GM23248 (cell line): Measurements from ENCODE around the gene DYNLT1. TPM values are rescaled to one million over a fixed set of nuclear protein-coding genes. Genes with fewer than 3 reads are reported as not detected.
A peak's percentile ranks its signal among the peaks of the same experiment; 100 is the strongest.

Source experiments
- DNase-seq: peaks from one replicate; pipeline ENCODE4 v3.0.0-alpha.2; 2015
- H2AFZ ChIP-seq: fragments of 200-600 bp; sonication (generic); 2 replicates; pipeline ENCODE4 v1.6.1; 2016; ENCODE audit warnings: antibody characterized with exemption
- H3F3A ChIP-seq: fragments of 200-600 bp; sonication (generic); 2 replicates; pipeline ENCODE4 v1.6.1; 2016; ENCODE audit warnings: mild to moderate bottlenecking, antibody characterized with exemption, mixed run types; ENCODE audit not compliant: insufficient read depth
- H3K27ac ChIP-seq: fragments of 200-600 bp; sonication (generic); 2 replicates; pipeline ENCODE4 v1.5.1; 2016; ENCODE audit warnings: mild to moderate bottlenecking
- H3K27me3 ChIP-seq: fragments of 200-600 bp; sonication (generic); replicated peaks from 2 replicates; pipeline ENCODE4 v1.6.1; 2016; ENCODE audit warnings: mild to moderate bottlenecking; ENCODE audit not compliant: insufficient read depth
- H3K36me3 ChIP-seq: fragments of 200-600 bp; sonication (generic); 2 replicates; pipeline ENCODE4 v1.6.1; 2016; ENCODE audit warnings: low read depth, mild to moderate bottlenecking
- H3K4me1 ChIP-seq: fragments of 200-600 bp; sonication (generic); 2 replicates; pipeline ENCODE4 v1.6.1; 2016; ENCODE audit warnings: mild to moderate bottlenecking; ENCODE audit not compliant: insufficient read depth
- H3K4me2 ChIP-seq: fragments of 200-600 bp; sonication (generic); one replicate; pipeline ENCODE4 v1.6.1; 2016; ENCODE audit warnings: mild to moderate bottlenecking; ENCODE audit not compliant: unreplicated experiment
- H3K4me3 ChIP-seq: fragments of 200-600 bp; sonication (generic); 2 replicates; pipeline ENCODE4 v1.5.1; 2016; ENCODE audit warnings: mild to moderate bottlenecking
- H3K79me2 ChIP-seq: fragments of 200-600 bp; sonication (generic); 2 replicates; pipeline ENCODE4 v1.6.1; 2016; ENCODE audit warnings: mild to moderate bottlenecking; ENCODE audit not compliant: insufficient read depth
- H3K9ac ChIP-seq: fragments of 200-600 bp; sonication (generic); 2 replicates; pipeline ENCODE4 v1.6.1; 2016; ENCODE audit warnings: mild to moderate bottlenecking
- H3K9me2 ChIP-seq: fragments of 200-600 bp; sonication (generic); 2 replicates; pipeline ENCODE4 v1.6.1; 2016; ENCODE audit warnings: mixed run types, mild to moderate bottlenecking, moderate library complexity; ENCODE audit not compliant: insufficient read depth
- H3K9me3 ChIP-seq: fragments of 200-600 bp; sonication (generic); one replicate; pipeline ENCODE4 v1.6.1; 2017; ENCODE audit warnings: low read depth
- H4K20me1 ChIP-seq: fragments of 200-600 bp; sonication (generic); 2 replicates; pipeline ENCODE4 v1.6.0; 2016; ENCODE audit not compliant: insufficient read depth
- EZH2 ChIP-seq: fragments of 200-600 bp; sonication (generic); IDR thresholded peaks from 2 replicates; pipeline ENCODE4 v1.6.1; 2018; ENCODE audit warnings: antibody characterized with exemption, mild to moderate bottlenecking; ENCODE audit not compliant: insufficient read depth, poor library complexity, severe bottlenecking
- EZH2phosphoT487 ChIP-seq: fragments of 200-600 bp; sonication (generic); IDR thresholded peaks from 2 replicates; pipeline ENCODE4 v1.6.1; 2018; ENCODE audit warnings: antibody characterized with exemption, moderate library complexity, mild to moderate bottlenecking, low read depth; ENCODE audit not compliant: insufficient read depth
- WGBS, 2 experiments: methylation state at CpG; one replicate each; pipeline ENCODE4 v1.1.6; 2015 to 2017; ENCODE audit warnings: low lambda C conversion rate in 2 of 2, low coverage in 1 of 2; ENCODE audit errors: missing lambda C conversion rate in 2 of 2; 5-methylcytosine and 5-hydroxymethylcytosine counted together
- in situ Hi-C: fragments of 300-500 bp; cut with MboI; formaldehyde crosslinking; loops from 2 replicates; pipeline ENCODE4 v1.15.0; 2020
- polyA plus RNA-seq: library from polyadenylated mRNA; unstranded; fragments of >200 nt; fragmentation: Nextera tagmentation; extraction: Ambion mirVana; gene quantifications from 2 replicates; pipeline ENCODE4 v1.2.1, GENCODE V29; 2016
- total RNA-seq: library from RNA; depleted of rRNA; stranded (reverse); fragments of >200 nt; shearing (Covaris generic); gene quantifications from 2 replicates; pipeline ENCODE4 v1.2.3, GENCODE V29; 2014

Gene DYNLT1
- total and polyA plus RNA-seq, 2 experiments from 2014 or later: 79.7 to 368 TPM

GRCh38 chr6:158630938-158631616 is 13.5 kb downstream of the DYNLT1 start:
- Histone ChIP-seq H3K9ac (peak overlapping the region; percentile 72), H3K4me2 (peak overlapping the region; percentile 65), H3K36me3 (peaks cover 25% of the 10 kb centered on the region)

GRCh38 chr6:158629367-158630221 is 14.9 kb downstream of the DYNLT1 start:
- Histone ChIP-seq H3K9me3 (no peaks in the 10 kb centered on the region), H3K9me2 (no peaks in the 10 kb centered on the region), H3K4me1 (peaks cover 31% of the 10 kb centered on the region), H3K27ac (no peak overlapping the region), H3K79me2 (peaks cover 15% of the 10 kb centered on the region), H3K36me3 (peaks cover 13% of the 10 kb centered on the region; the same call in 1 of the 2 replicates), H3K27me3 (no peaks in the 10 kb centered on the region), H3K4me3 (no peak overlapping the region), H3K4me2 (no peak overlapping the region), H4K20me1 (no peaks in the 10 kb centered on the region), H2AFZ (no peak overlapping the region), H3F3A (peaks cover 49% of the 10 kb centered on the region), H3K9ac (no peak overlapping the region)
- 91 to 92% methylated on average over 19 to 20 of the region's 20 CpGs for WGBS, 2 experiments
- no peak for DNase-seq
- in situ Hi-C loops: no loop called here
- TF ChIP-seq EZH2phosphoT487 (no peak), EZH2 (no peak)

More at GRCh38 chr6:158630938-158631616, 13.5 kb downstream of the DYNLT1 start:
- Histone ChIP-seq H3K9me3 (no peaks in the 10 kb centered on the region), H3K79me2 (peaks cover 27% of the 10 kb centered on the region), H3K27ac (peak overlapping the region; percentile 92), H2AFZ (0 out of 2 replicates have a peak overlapping the region, but pooled peaks have one; percentile 35), H3K27me3 (no peaks in the 10 kb centered on the region), H4K20me1 (no peaks in the 10 kb centered on the region), H3K4me3 (peak overlapping the region; percentile 41), H3K4me1 (peaks cover 31% of the 10 kb centered on the region), H3K9me2 (no peaks in the 10 kb centered on the region), H3F3A (peaks cover 60% of the 10 kb centered on the region)
- in situ Hi-C loops: no loop called here
- WGBS, 2 experiments: 43 to 45% methylated on average over 19 of the region's 19 CpGs
- no peak for TF ChIP-seq EZH2
- no peak for TF ChIP-seq EZH2phosphoT487
- peak; percentile 88 for DNase-seq

- H3K79me2 ChIP-seq: peaks cover 7% of the 10 kb centered on the region; the same call in 1 of the 2 replicates
- no peak overlapping the region for H3K4me2 ChIP-seq
- H3K36me3 ChIP-seq: 0 out of 2 replicates have a peak, but pooled peaks cover 5% of the 10 kb centered on the region
- no peaks in the 10 kb centered on the region for H4K20me1 ChIP-seq
- 91 to 93% methylated on average over 17 of the region's 17 CpGs for WGBS, 2 experiments
- no peaks in the 10 kb centered on the region for H3K9me2 ChIP-seq
- H3K9me3 ChIP-seq: no peaks in the 10 kb centered on the region
- no peak overlapping the region for H3K9ac ChIP-seq
- H3K27me3 ChIP-seq: no peaks in the 10 kb centered on the region
- H3K4me3 ChIP-seq: no peak overlapping the region
- H2AFZ ChIP-seq: no peak overlapping the region
- no peak for DNase-seq
- peaks cover 39% of the 10 kb centered on the region for H3F3A ChIP-seq
- no peak overlapping the region for H3K27ac ChIP-seq
- in situ Hi-C loops: no loop called here
- TF ChIP-seq EZH2phosphoT487 (no peak), EZH2 (no peak)
- H3K4me1 ChIP-seq: peaks cover 26% of the 10 kb centered on the region
These were observed 16.0 kb downstream of the DYNLT1 start for GRCh38 chr6:158628542-158628941.

- in situ Hi-C loops: no loop called here
- 0 out of 2 replicates have a peak, but pooled peaks cover 4% of the 10 kb centered on the region for H3K36me3 ChIP-seq
- H3K4me2 ChIP-seq: no peak overlapping the region
- H3K4me1 ChIP-seq: peaks cover 26% of the 10 kb centered on the region
- no peaks in the 10 kb centered on the region for H3K9me2 ChIP-seq
- peaks cover 33% of the 10 kb centered on the region for H3F3A ChIP-seq
- H3K27ac ChIP-seq: no peak overlapping the region
- no peaks in the 10 kb centered on the region for H3K27me3 ChIP-seq
- no peak overlapping the region for H3K4me3 ChIP-seq
- 93% methylated on average over 9 of the region's 9 CpGs for WGBS, 2 experiments
- no peak for DNase-seq
- no peak overlapping the region for H3K9ac ChIP-seq
- H4K20me1 ChIP-seq: no peaks in the 10 kb centered on the region
- H2AFZ ChIP-seq: no peak overlapping the region
- TF ChIP-seq EZH2: no peak
- TF ChIP-seq EZH2phosphoT487: no peak
- H3K79me2 ChIP-seq: peaks cover 2% of the 10 kb centered on the region; the same call in 1 of the 2 replicates
- H3K9me3 ChIP-seq: no peaks in the 10 kb centered on the region
These were observed 16.7 kb downstream of the DYNLT1 start for GRCh38 chr6:158627940-158628211.
